IMR-90 (cell line): Measurements from ENCODE around the gene MAGI1. TPM values are rescaled to one million over a fixed set of nuclear protein-coding genes. Genes with fewer than 3 reads are reported as not detected.

Source experiments
- ATAC-seq: fragments of 200-7000 bp; cut with Tn5 transposase; 2 replicates; pipeline ENCODE4 v1.9.1; 2020; ENCODE audit warnings: low read depth, mild to moderate bottlenecking, moderate library complexity
- BruUV-seq: library from RNA; stranded (reverse); fragments of 400-500 nt; replicated peaks from 2 replicates; lab custom pipeline; 2021; lab: Mats Ljungman, UMichigan
- CTCF ChIA-PET: fragments of 300-600 bp; formaldehyde crosslinking; extraction: SDS; loops from one replicate; lab custom pipeline; 2021; ENCODE audit warnings: antibody characterized with exemption; lab: Yijun Ruan, JAX
- POLR2A ChIA-PET: fragments of 300-600 bp; sonication (Branson Sonifier 250); formaldehyde crosslinking; loops from one replicate; lab custom pipeline; 2022; ENCODE audit warnings: antibody characterized with exemption; ENCODE audit not compliant: unreplicated experiment; lab: Charles Lee
- DNase-seq: peaks from one replicate; pipeline ENCODE4 v3.0.0; 2013
- H2AFZ ChIP-seq: replicated peaks from 2 replicates; pipeline ENCODE3; 2013; ENCODE audit warnings: low read length, mild to moderate bottlenecking; ENCODE audit not compliant: poor library complexity
- H2AK5ac ChIP-seq: 2 replicates; pipeline ENCODE4 v1.6.1; 2013; ENCODE audit warnings: low read depth, low read length, inconsistent platforms
- H2AK9ac ChIP-seq: replicated peaks from 2 replicates; pipeline ENCODE3; 2013; ENCODE audit warnings: mild to moderate bottlenecking, low read depth, low read length, moderate library complexity; ENCODE audit not compliant: poor library complexity
- H2BK120ac ChIP-seq: 2 replicates; pipeline ENCODE4 v1.6.1; 2013; ENCODE audit warnings: low read depth, low read length, inconsistent platforms
- H2BK15ac ChIP-seq: 3 replicates; pipeline ENCODE4 v1.6.1; 2013; ENCODE audit warnings: low read depth, low read length, inconsistent platforms
- H2BK20ac ChIP-seq: 2 replicates; pipeline ENCODE4 v1.6.1; 2013; ENCODE audit warnings: low read depth, mild to moderate bottlenecking, inconsistent platforms, low read length, moderate library complexity
- H2BK5ac ChIP-seq: 2 replicates; pipeline ENCODE4 v1.6.1; 2013; ENCODE audit warnings: mild to moderate bottlenecking, low read depth, low read length, inconsistent platforms; ENCODE audit not compliant: poor library complexity, severe bottlenecking
- H3K14ac ChIP-seq: replicated peaks from 2 replicates; pipeline ENCODE4 v1.6.1; 2013; ENCODE audit warnings: low read depth, low read length, inconsistent platforms
- H3K18ac ChIP-seq: 2 replicates; pipeline ENCODE4 v1.6.1; 2013; ENCODE audit warnings: low read depth, low read length, control low read depth
- H3K23ac ChIP-seq: 2 replicates; pipeline ENCODE4 v1.6.1; 2013; ENCODE audit warnings: low read depth, low read length, inconsistent platforms
- H3K27ac ChIP-seq: 2 replicates; pipeline ENCODE4 v1.5.1; 2013; ENCODE audit warnings: mild to moderate bottlenecking, control low read depth, low read length; ENCODE audit not compliant: insufficient read depth
- H3K27me3 ChIP-seq: 2 replicates; pipeline ENCODE4 v1.6.1; 2013; ENCODE audit warnings: low read length; ENCODE audit not compliant: control insufficient read depth, insufficient read depth
- H3K36me3 ChIP-seq: 2 replicates; pipeline ENCODE4 v1.6.1; 2013; ENCODE audit warnings: low read length, mixed read lengths; ENCODE audit not compliant: control insufficient read depth, insufficient read depth
- H3K4ac ChIP-seq: 2 replicates; pipeline ENCODE4 v1.6.1; 2013; ENCODE audit warnings: low read depth, low read length, inconsistent platforms
- H3K4me1 ChIP-seq: 2 replicates; pipeline ENCODE4 v1.6.1; 2013; ENCODE audit warnings: low read length, mixed read lengths; ENCODE audit not compliant: control insufficient read depth, insufficient read depth
- H3K4me2 ChIP-seq: 2 replicates; pipeline ENCODE4 v1.6.1; 2013; ENCODE audit warnings: low read depth, mild to moderate bottlenecking, control low read depth, low read length, moderate library complexity
- H3K4me3 ChIP-seq: 2 replicates; pipeline ENCODE4 v1.5.1; 2013; ENCODE audit warnings: low read depth, mild to moderate bottlenecking, control low read depth, low read length, moderate library complexity; ENCODE audit not compliant: insufficient read depth
- H3K56ac ChIP-seq: 2 replicates; pipeline ENCODE4 v1.6.1; 2013; ENCODE audit warnings: low read length, inconsistent platforms; ENCODE audit not compliant: insufficient read depth; ENCODE audit errors: extremely low read depth
- H3K79me1 ChIP-seq, 2 experiments: 2 replicates each; pipeline ENCODE4 v1.6.1; 2013; ENCODE audit warnings: low read length in 2 of 2, inconsistent platforms in 1 of 2, low read depth in 1 of 2
- H3K9ac ChIP-seq: 2 replicates; pipeline ENCODE4 v1.6.1; 2013; ENCODE audit warnings: low read depth, low read length, control low read depth
- H3K9me1 ChIP-seq: 2 replicates; pipeline ENCODE4 v1.6.1; 2013; ENCODE audit warnings: low read length, inconsistent platforms; ENCODE audit not compliant: insufficient read depth
- H3K9me3 ChIP-seq: 2 replicates; pipeline ENCODE4 v1.6.1; 2013; ENCODE audit warnings: low read length; ENCODE audit not compliant: control insufficient read depth, insufficient read depth
- H4K20me1 ChIP-seq: 2 replicates; pipeline ENCODE4 v1.6.1; 2013; ENCODE audit warnings: low read length, inconsistent platforms; ENCODE audit not compliant: insufficient read depth
- H4K5ac ChIP-seq: 2 replicates; pipeline ENCODE4 v1.6.1; 2013; ENCODE audit warnings: mild to moderate bottlenecking, low read depth, low read length, control low read depth
- H4K8ac ChIP-seq, 2 experiments: 2 replicates each; pipeline ENCODE4 v1.6.1; 2013; ENCODE audit warnings: low read depth in 2 of 2, low read length in 2 of 2, control low read depth in 1 of 2, inconsistent platforms in 1 of 2
- H4K91ac ChIP-seq: 2 replicates; pipeline ENCODE4 v1.6.1; 2013; ENCODE audit warnings: low read depth, low read length, inconsistent platforms; ENCODE audit not compliant: insufficient read depth
- CEBPB ChIP-seq: IDR thresholded peaks from 2 replicates; pipeline ENCODE4 v1.6.1; 2012; ENCODE audit warnings: low read depth, low read length, improper control_type of control experiment
- CHD1 ChIP-seq: IDR thresholded peaks from 2 replicates; pipeline ENCODE4 v1.6.1; 2012; ENCODE audit warnings: low read depth, low read length, improper control_type of control experiment
- POLR2A ChIP-seq: IDR thresholded peaks from 2 replicates; pipeline ENCODE4 v1.6.1; 2012; ENCODE audit warnings: mild to moderate bottlenecking, low read depth, low read length
- RCOR1 ChIP-seq: IDR thresholded peaks from 2 replicates; pipeline ENCODE4 v1.6.1; 2012; ENCODE audit warnings: mild to moderate bottlenecking, low read length, improper control_type of control experiment; ENCODE audit not compliant: insufficient replicate concordance
- RFX5 ChIP-seq: IDR thresholded peaks from 2 replicates; pipeline ENCODE4 v1.8.0; 2012; ENCODE audit warnings: low read depth, mild to moderate bottlenecking, low read length, moderate library complexity
- SMC3 ChIP-seq: fragments of 150-350 bp; IDR thresholded peaks from 2 replicates; pipeline ENCODE4 v1.6.1; 2016; ENCODE audit warnings: low read depth, mild to moderate bottlenecking, antibody characterized with exemption, low read length, moderate library complexity
- WGBS, 2 experiments: methylation state at CpG; one replicate each; pipeline versions ENCODE4 v1.1.5 to v1.1.7; 2013; ENCODE audit warnings: missing lambda C conversion rate in 2 of 2; ENCODE audit not compliant: insufficient read length in 1 of 2; ENCODE audit errors: extremely low coverage in 2 of 2; 5-methylcytosine and 5-hydroxymethylcytosine counted together
- dilution Hi-C: fragments of 300-500 bp; cut with HindIII; formaldehyde crosslinking; loops from one replicate; pipeline ENCODE4 v1.14.3; 2018; ENCODE audit warnings: low sequenced_read_pairs; ENCODE audit not compliant: unreplicated experiment
- in situ Hi-C: fragments of 300-500 bp; cut with MboI; formaldehyde crosslinking; loops from 3 replicates; pipeline ENCODE4 v1.14.3; 2019; ENCODE audit warnings: low sequenced_read_pairs, inconsistent platforms, mixed read lengths
- intact Hi-C: fragments of 100-400 bp; cut with micrococcal nuclease; formaldehyde crosslinking; loops from 2 replicates; pipeline ENCODE4 v1.10.0; 2022
- polyA plus RNA-seq, 3 experiments: library from polyadenylated mRNA; depleted of rRNA; stranded (reverse); fragments of >200 nt; gene quantifications; 2 replicates each; pipeline ENCODE4 v1.2.3, GENCODE V29; 2012; ENCODE audit warnings: low replicate concordance in 1 of 3
- total RNA-seq: library from RNA; depleted of rRNA; stranded (reverse); fragments of >200 nt; gene quantifications from 2 replicates; pipeline ENCODE4 v1.2.3, GENCODE V29; 2012

MAGI1 gene
- total and polyA plus RNA-seq, 2 of the 4 experiments (the other 2 are of a cell fraction) = 14.5 to 24.2 TPM

DNA sequence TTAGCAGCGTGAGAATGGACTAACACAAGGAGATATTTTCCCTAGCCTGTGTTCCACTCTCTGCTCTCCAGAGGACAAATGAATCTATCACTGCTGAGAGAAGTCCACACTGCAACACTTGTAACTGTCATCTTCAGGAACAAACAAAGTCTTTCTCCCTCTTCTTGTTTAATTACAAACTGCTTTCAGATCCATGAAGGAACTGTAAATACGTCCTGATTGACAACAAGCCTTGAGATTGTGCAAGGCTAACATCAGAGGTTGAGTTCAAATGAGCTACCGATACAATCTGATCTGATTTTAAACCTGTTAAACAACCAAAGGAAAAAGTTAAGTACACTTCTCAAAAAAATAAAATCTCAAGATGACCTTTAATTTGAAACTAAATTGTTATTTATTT lies 712.1 kb downstream of the MAGI1 start:
- in situ Hi-C loops = no loop called here
- Histone ChIP-seq H2AFZ (no peak overlapping the region), H3K27me3 (peaks cover 21% of the 10 kb centered on the region), H3K27ac (no peak overlapping the region), H4K20me1 (no peaks in the 10 kb centered on the region), H3K18ac (no peak overlapping the region), H3K79me1 (no peaks in the 10 kb centered on the region), H3K4ac (no peak overlapping the region), H3K4me1 (no peaks in the 10 kb centered on the region), H3K9me1 (no peaks in the 10 kb centered on the region), H3K4me2 (no peak overlapping the region), H2AK9ac (no peak overlapping the region), H3K36me3 (no peaks in the 10 kb centered on the region), H3K4me3 (no peak overlapping the region), H3K56ac (no peak overlapping the region), H3K14ac (no peak overlapping the region), H4K8ac (no peak overlapping the region), H4K5ac (no peak overlapping the region), H2AK5ac (no peak overlapping the region), H2BK5ac (no peak overlapping the region), H3K9ac (no peak overlapping the region), H2BK20ac (no peak overlapping the region), H4K91ac (no peak overlapping the region), H2BK15ac (no peak overlapping the region), H3K9me3 (no peaks in the 10 kb centered on the region), H2BK120ac (no peak overlapping the region), H3K23ac (no peak overlapping the region)
- ChIA-PET CTCF (no interaction called here), POLR2A (no interaction called here)
- TF ChIP-seq CHD1 (no peak), RFX5 (no peak), CEBPB (no peak), POLR2A (no peak), SMC3 (no peak), RCOR1 (no peak)
- dilution Hi-C loops = no loop called here
- DNase-seq = no peak
- intact Hi-C loops = no loop called here
- no peak for ATAC-seq
- WGBS, 2 experiments = no CpG with 5 or more reads among the region's 3 CpGs
- no TSS peak for BruUV-seq
